Islet of Langerhans (tissue), 1 donor: ENCODE results near the gene TBC1D9B.
"Not testable (repeated sequence)": the region's sequence is repeated elsewhere in the genome, so short reads cannot be mapped to it uniquely, and the experiment has no call there.

ENCODE experiments used
- FAIRE-seq: peaks from one replicate; lab custom pipeline; 2011; peaks lifted over from hg19 to GRCh38; lab: Jason Lieb, UNC

The TBC1D9B gene

GRCh38 chr5:179836225-179837019 lies 71.3 kb downstream of the TBC1D9B start:
- no peak for FAIRE-seq

- not testable (repeated sequence) for FAIRE-seq
Measured at GRCh38 chr5:179834871-179835270, 72.8 kb downstream of the TBC1D9B start.

GRCh38 chr5:179834120-179834519 lies 73.6 kb downstream of the TBC1D9B start:
- no peak for FAIRE-seq

- no peak for FAIRE-seq
Measured at GRCh38 chr5:179833709-179834070, 74.0 kb downstream of the TBC1D9B start.

GRCh38 chr5:179833056-179833708 lies 74.5 kb downstream of the TBC1D9B start:
- no peak for FAIRE-seq

GRCh38 chr5:179832039-179832745 lies 75.5 kb downstream of the TBC1D9B start:
- no peak for FAIRE-seq

- no peak for FAIRE-seq
Measured at GRCh38 chr5:179830818-179831468, 76.8 kb downstream of the TBC1D9B start.

- no peak for FAIRE-seq
Measured at GRCh38 chr5:179829732-179830435, 77.8 kb downstream of the TBC1D9B start.

GRCh38 chr5:179828756-179829421 lies 78.8 kb downstream of the TBC1D9B start:
- no peak for FAIRE-seq

GRCh38 chr5:179827680-179828079 lies 80.0 kb downstream of the TBC1D9B start:
- FAIRE-seq = no peak

- FAIRE-seq = no peak
Measured at GRCh38 chr5:179825655-179826182, 82.0 kb downstream of the TBC1D9B start.

GRCh38 chr5:179824745-179825112 lies 83.0 kb downstream of the TBC1D9B start:
- no peak for FAIRE-seq

GRCh38 chr5:179823937-179824744 lies 83.6 kb downstream of the TBC1D9B start:
- FAIRE-seq = no peak

GRCh38 chr5:179822444-179822990 lies 85.2 kb downstream of the TBC1D9B start:
- no peak for FAIRE-seq

- no peak for FAIRE-seq
Measured at GRCh38 chr5:179822059-179822432, 85.7 kb downstream of the TBC1D9B start.

GRCh38 chr5:179821298-179822058 lies 86.2 kb downstream of the TBC1D9B start:
- FAIRE-seq = peak; percentile 82

- no peak for FAIRE-seq
Measured at GRCh38 chr5:179820483-179821297, 87.0 kb downstream of the TBC1D9B start, which contains the start of gene SQSTM1. Gene SQSTM1, plus strand, starts transcription at chr5:179820905. Its CDS starts 32 bp downstream, at chr5:179820937.

- no peak for FAIRE-seq
Measured at GRCh38 chr5:179820127-179820482, 87.6 kb downstream of the TBC1D9B start.
